NOMO-1 treated with DMSO at 0.1 percent for 48 hours (cell line): ENCODE data around the gene PTPRG.
"Not testable (repeated sequence)": the region's sequence is repeated elsewhere in the genome, so short reads cannot be mapped to it uniquely, and the experiment has no call there.

Experiments used
- DNase-seq: peaks from one replicate; lab custom pipeline; 2025; ENCODE audit not compliant: unreplicated experiment; lab: John Stamatoyannopoulos, UW

Gene PTPRG

GRCh38 chr3:61748288-61748687, 186.9 kb downstream of the PTPRG start:
- DNase-seq = no peak

DNA sequence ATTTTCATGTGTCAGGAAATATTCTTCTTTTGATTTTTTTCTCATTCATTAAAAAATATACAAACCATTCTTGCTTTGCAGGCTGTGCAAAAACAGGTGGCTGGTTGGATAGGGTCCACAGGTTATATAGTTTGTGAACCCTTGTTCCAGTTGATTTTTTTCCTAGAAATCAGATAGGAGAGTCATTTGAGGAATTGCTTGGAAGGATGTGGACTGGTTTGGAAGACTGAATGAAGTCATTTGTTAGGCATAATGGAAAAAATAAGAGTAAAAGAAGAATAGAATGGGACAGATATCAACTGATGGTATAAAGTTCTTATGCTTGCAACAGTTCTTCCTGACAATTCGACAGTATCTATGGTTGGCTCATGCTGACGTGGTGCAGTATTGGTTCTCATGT, 189.4 kb downstream of the PTPRG start:
- no peak for DNase-seq

DNA sequence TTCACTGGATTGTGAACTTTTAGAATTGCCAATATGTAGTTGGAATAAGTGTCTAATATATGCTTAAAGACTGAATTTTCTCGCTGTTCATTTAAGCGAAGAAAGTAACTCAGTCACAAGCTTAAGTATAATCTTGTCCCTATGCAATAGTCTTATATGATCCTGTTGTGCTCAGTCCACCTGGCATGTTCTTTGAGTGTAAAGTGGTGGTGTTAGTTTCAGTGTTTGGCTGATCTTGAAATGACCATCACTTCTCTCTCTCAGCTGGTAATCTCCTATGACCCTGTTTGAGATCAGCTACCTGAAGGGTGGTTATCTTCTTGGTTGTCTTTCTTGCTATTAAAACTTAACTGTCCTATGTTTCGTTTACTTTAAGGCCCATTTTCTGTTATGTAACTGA, 197.5 kb downstream of the PTPRG start:
- DNase-seq = no peak

DNA sequence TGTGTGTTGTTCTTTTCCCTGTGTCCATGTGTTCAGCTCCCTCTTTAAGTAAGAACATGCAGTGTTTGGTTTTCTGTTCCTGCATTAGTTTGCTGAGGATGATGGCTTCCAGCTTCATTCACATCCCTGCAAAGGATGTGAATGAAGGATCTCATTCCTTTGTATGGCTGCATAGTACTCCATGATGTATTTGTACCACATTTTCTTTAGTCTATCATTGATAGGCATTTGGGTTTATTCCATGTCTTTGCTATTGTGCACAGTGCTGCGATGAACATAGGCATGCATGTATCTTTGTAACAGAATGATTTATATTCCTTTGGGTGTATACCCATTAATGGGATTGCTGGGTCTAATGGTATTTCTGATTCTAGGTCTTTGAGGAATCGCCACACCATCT, 199.4 kb downstream of the PTPRG start:
- DNase-seq = not testable (repeated sequence)

DNA sequence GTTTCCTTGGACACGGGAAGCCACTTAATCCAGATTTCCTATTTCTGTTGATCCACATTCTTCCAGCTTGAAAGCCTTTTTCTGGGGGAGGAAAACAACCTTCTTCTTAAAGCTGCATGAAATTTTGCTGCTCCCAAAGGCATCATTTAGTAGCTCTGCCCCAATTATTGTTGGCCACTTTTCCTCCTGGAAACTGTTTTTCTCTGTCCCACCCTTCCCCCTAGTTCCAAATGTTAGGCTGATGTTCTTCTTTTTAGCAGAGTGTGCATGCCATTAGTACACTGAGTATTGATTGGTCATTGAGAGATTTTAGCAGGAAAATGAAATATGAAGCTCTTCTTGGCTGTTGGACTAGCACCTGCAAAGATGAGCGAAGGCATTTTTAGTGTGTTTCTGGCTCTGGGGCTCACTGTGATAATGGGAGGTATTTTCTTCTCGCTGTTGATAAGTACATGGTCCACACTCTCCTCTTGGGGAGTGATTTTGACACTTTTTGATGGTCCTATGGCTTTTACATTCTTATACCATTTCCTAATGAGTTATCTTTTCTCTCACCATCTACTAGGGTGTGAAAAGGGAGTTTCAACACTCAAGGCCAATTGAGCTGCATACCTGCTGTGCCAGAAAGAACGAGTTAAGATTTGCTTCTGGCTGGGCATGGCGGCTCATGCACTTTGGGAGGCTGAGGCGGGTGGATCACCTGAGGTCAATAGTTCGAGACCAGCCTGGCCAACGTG, 200.5 kb downstream of the PTPRG start:
- DNase-seq = no peak

GRCh38 chr3:61765157-61765876, 203.9 kb downstream of the PTPRG start:
- DNase-seq = no peak

- no peak for DNase-seq
Measured at GRCh38 chr3:61768284-61769037, 207.1 kb downstream of the PTPRG start.

- no peak for DNase-seq
Measured at GRCh38 chr3:61769266-61769990, 208.1 kb downstream of the PTPRG start.

GRCh38 chr3:61771976-61772375, 210.6 kb downstream of the PTPRG start:
- DNase-seq = no peak

DNA sequence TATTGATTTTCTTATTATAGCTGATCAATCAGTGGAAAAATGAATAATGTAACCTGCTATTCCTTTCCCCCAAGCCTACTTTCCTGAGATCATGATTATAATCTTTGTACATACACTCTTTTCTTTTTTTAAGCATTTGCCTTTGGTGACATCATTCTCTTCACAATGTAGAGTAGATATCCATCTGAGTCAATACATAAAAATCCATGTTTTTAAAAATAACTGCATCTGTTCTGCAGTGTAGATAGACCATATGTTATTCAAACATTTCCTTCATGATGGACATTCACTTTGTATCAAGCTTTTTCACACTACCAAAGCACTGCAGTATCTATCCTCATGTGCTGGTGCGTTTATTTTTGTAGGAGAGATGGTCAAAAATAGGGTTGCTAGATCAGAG, 211.1 kb downstream of the PTPRG start:
- DNase-seq = no peak

- no peak for DNase-seq
Measured at GRCh38 chr3:61774279-61774890, 213.0 kb downstream of the PTPRG start.

GRCh38 chr3:61776390-61776789, 215.0 kb downstream of the PTPRG start:
- DNase-seq = no peak

DNA sequence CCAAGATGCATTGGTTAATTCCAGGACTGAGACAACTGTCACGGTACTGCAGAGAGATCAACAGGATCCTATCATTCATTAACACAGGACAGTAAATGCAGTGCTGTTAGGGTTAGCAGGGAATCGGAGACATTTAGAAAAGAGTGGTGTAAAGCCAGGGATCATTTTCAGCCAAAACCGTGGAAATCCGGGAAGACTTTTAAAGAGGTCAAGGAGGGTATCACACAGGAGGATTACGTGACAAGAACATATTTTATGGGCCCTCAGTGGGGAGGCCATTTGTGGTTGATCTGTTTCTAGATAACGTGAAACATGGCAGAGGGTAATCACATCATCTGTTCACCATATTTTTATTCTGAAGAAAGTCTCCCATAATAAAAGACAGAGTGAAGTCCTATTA, 216.1 kb downstream of the PTPRG start:
- no peak for DNase-seq

GRCh38 chr3:61778095-61778494, 216.7 kb downstream of the PTPRG start:
- no peak for DNase-seq

DNA sequence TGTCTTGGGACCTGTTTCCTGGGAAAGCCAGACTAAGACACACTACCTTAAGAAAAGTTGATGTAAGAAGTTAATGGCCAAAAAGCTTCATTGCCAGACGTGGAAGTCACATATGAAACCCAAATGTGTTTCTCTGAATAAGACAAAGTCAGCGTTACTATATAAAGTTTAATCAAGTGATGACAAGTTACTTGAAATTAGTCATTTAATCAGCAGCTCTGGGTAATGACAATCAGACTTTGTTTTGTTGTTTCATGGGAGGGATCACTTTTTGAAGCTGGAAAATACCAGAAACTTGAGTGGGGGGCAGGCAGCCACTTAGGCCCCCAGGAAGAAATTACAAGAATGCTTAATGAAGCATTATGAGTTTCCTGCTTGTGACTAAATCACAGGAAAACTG, 218.6 kb downstream of the PTPRG start:
- DNase-seq = no peak

DNA sequence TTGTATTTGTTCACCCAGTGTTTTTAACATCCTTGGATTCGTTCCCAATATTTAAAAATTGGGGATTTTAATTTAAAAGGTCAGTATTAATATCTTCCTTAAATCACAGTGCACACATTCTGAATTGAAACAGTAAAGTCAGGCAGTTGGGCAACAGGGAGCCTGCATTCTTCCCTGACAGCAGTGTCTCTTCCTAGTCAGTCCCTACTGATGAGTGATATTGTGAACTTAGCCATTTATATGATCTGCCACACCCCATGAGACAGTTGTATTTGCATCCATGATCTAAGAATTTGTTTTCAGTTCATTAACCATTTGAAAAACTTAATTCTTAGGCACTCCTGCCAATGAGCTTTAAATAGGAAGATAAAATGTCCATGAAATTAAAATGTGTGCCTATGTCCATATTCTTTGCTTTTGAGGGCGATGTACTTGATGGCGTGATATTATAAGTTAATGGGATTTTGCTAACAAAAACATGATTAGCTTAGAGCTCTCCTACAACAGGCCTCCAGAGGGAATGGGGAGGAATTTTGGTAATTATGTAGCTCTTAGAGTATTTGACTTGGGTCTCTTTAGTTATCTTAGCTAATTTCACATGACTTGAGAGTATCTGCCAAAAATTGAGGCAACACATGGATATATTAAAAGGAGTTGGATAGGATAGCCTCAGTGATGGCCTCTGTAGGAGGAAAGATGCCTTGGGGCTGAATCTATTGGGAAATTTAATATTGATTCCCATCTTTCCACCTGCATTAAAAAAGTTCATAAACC, 219.3 kb downstream of the PTPRG start:
- no peak for DNase-seq

- DNase-seq = no peak
Measured at GRCh38 chr3:61783993-61784718, 222.8 kb downstream of the PTPRG start.

GRCh38 chr3:61788623-61789507, 227.5 kb downstream of the PTPRG start:
- no peak for DNase-seq
